Stimulated activated memory B cell treated with anti-CD40 and anti-IgM and Interleukin-4, amounts not matched to agents 10 μg/mL and 1 μg/mL and 100 μg/mL, for 72 hours (primary cell): Measurements from ENCODE around the gene HLA-G.

ENCODE experiments used
- ATAC-seq: fragments of 150-1000 bp; cut with Tn5 transposase; 2 replicates; pipeline ENCODE4 v1.10.0; 2021
- H3K27ac Mint-ChIP-seq: one replicate; pipeline ENCODE4 v1.8.0; 2022; ENCODE audit warnings: mild to moderate bottlenecking, mixed read lengths
- H3K27me3 Mint-ChIP-seq: one replicate; pipeline ENCODE4 v1.8.0; 2022; ENCODE audit warnings: mixed read lengths
- H3K36me3 Mint-ChIP-seq: one replicate; pipeline ENCODE4 v1.8.0; 2022; ENCODE audit warnings: mixed read lengths
- H3K4me1 Mint-ChIP-seq: one replicate; pipeline ENCODE4 v1.8.0; 2022; ENCODE audit warnings: mixed read lengths
- H3K4me3 Mint-ChIP-seq: one replicate; pipeline ENCODE4 v1.8.0; 2022; ENCODE audit warnings: mild to moderate bottlenecking, moderate library complexity, mixed read lengths
- H3K9me3 Mint-ChIP-seq: one replicate; pipeline ENCODE4 v1.8.0; 2022; ENCODE audit warnings: mixed read lengths

Gene HLA-G

DNA sequence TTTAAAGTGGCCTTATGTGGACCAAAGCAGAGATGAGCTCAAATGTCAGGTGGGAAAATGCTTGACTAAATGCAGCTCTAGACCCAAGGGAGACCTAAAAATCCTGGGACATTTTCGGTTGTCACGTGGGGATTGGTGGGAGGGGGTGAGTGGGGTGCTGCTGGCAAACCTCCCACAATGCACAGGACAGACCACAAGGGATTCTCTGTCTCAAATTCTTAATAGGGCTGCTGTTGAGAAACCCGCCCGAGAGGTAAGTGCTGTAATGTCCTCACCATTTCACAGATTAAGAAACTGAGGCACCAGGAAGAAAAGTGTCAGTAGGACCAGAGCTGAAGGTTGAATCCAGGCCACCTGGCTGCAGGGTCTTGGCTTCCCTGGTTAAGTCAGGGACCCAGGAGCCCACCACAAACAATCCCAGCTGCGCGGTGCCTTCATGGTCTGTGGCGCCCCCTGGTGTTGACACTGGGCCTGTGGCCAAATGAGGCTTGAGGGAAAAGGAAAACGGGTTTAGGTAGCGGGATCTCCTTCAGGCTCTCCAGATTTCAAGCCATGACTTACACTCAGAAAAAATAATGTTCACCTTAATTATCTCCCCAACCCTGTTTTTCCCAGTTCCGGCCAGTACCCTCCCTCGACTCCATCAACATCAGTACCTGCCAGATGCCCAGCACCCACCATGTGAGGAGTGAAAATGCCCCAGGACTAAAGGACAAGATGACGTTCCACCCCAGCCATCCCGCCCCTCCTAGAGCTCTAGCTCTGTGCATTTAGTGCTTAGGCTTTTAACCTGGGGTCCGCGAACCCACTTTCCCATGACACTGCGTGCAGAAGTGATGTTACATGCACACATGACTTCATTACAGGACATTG lies 7.2 kb downstream of the HLA-G start:
- Mint-ChIP-seq H3K4me3 (no peak overlapping the region), H3K9me3 (no peaks in the 10 kb centered on the region), H3K36me3 (no peaks in the 10 kb centered on the region), H3K27ac (no peak overlapping the region), H3K27me3 (peaks cover 72% of the 10 kb centered on the region), H3K4me1 (no peaks in the 10 kb centered on the region)
- no peak for ATAC-seq

DNA sequence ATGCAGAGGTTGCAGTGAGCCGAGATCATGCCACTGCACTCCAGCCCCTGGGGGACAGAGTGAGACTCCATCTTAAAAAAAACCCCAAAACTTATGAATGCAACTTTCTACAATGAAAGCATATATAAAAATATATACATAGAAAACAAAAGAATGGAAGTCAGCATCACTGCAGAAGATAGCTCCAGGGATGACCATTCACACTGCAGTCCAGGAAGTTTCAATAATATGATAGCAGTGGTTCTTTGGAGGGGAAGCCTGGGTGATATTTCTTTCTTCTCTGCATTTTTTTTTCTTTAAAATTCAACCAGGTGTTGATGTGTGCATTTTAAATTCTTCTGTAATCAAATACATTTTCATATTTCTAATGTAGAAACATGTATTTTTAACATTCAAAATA lies 12.3 kb downstream of the HLA-G start:
- H3K4me1 Mint-ChIP-seq: no peaks in the 10 kb centered on the region
- peaks cover 38% of the 10 kb centered on the region for H3K27me3 Mint-ChIP-seq
- no peak for ATAC-seq
- peaks cover 11% of the 10 kb centered on the region for H3K9me3 Mint-ChIP-seq
- no peak overlapping the region for H3K27ac Mint-ChIP-seq
- H3K36me3 Mint-ChIP-seq: no peaks in the 10 kb centered on the region
- no peak overlapping the region for H3K4me3 Mint-ChIP-seq

DNA sequence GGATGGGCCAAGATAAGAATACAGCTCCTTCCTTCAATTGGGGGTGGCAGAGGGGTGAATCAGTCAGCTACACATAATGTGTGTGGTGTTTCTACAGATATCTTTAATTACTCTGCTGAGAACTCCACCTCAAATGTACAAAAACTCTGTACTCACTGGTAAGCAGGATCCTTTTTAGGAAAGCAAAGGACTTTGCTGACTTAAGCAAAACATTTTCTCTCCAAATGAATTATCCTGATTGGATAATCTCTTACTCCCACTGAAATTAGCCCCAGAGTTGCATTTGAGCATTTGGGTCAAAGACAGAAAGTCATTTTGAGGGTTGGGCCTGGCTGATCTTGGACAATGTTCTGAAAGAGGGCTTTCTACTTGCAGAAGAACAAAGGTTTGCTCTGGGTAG lies 13.4 kb downstream of the HLA-G start:
- Mint-ChIP-seq H3K27me3 (peaks cover 42% of the 10 kb centered on the region), H3K4me3 (no peak overlapping the region), H3K9me3 (peaks cover 14% of the 10 kb centered on the region), H3K4me1 (no peaks in the 10 kb centered on the region), H3K27ac (no peak overlapping the region), H3K36me3 (no peaks in the 10 kb centered on the region)
- no peak for ATAC-seq

DNA sequence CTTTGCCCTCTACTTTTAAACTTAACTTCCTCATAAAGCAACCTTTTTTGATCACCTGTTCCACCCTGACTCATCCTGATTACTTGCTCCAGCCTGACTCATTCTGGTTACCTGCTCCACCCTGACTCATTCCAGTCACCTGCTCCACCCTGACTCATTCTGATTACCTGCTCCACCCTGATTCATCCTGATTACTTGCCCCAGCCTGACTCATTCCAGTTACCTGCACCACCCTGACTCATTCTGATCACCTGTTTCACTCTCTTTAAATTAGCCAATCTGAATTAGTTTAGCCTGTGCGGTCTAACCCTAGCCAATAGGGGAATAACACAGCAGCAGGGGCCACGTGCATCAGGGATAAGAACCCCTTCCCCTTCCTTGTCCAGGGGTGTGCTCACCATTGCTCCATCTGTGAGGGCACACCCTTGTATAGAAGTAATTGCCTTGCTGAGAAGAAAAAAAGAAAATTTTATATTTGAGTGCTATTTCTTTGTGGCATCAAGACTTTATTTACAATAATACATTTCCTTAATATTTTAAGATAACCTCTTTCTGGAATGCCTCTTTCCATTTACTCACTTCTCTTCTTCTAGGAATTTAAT lies 17.9 kb downstream of the HLA-G start:
- H3K27ac Mint-ChIP-seq: no peak overlapping the region
- no peaks in the 10 kb centered on the region for H3K36me3 Mint-ChIP-seq

DNA sequence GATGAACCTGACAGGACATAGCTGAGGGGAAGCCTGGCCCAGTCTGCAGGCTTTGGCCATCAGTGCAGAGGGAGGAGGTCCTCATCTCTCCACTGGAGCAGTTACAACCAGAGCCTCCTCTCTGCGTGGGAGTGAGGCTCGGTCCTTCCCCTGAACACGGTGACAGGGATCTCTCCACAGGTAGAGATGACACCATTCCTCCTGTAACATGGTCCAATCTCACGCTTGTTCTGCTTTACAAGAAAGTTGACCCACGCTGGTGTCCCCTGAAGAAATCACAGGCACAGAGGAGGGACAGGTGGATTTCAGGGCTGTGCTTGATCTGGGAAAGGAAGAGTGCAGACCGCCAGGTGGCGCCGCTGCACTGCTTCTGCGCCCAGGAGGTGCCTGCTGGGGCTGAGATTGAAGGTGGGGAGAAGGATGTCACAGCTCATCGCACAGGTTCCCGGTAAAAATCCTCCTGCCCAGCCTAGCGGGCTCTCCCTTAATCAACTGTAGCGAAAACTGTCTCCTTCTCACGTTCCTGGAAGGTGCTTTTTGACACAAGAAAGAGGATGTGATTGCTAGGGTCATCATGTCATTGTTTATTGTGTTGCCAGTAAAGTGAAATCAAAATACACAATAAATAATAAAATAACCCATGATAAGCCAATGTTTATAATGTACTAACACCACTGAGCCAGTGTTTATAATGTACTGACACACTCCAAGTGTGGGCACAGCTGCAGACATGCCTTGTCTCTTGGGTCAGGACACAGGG lies 20.4 kb downstream of the HLA-G start:
- Mint-ChIP-seq H3K36me3 (no peaks in the 10 kb centered on the region), H3K27me3 (peaks cover 73% of the 10 kb centered on the region), H3K9me3 (peaks cover 3% of the 10 kb centered on the region), H3K4me3 (no peak overlapping the region), H3K27ac (no peak overlapping the region), H3K4me1 (peaks cover 18% of the 10 kb centered on the region)
- ATAC-seq: peak; percentile 87

More for the DNA sequence above, 17.9 kb downstream of the HLA-G start:
- no peak overlapping the region for H3K4me3 Mint-ChIP-seq
- no peak for ATAC-seq
- H3K4me1 Mint-ChIP-seq: peaks cover 18% of the 10 kb centered on the region
- peaks cover 14% of the 10 kb centered on the region for H3K9me3 Mint-ChIP-seq
- peaks cover 56% of the 10 kb centered on the region for H3K27me3 Mint-ChIP-seq

DNA sequence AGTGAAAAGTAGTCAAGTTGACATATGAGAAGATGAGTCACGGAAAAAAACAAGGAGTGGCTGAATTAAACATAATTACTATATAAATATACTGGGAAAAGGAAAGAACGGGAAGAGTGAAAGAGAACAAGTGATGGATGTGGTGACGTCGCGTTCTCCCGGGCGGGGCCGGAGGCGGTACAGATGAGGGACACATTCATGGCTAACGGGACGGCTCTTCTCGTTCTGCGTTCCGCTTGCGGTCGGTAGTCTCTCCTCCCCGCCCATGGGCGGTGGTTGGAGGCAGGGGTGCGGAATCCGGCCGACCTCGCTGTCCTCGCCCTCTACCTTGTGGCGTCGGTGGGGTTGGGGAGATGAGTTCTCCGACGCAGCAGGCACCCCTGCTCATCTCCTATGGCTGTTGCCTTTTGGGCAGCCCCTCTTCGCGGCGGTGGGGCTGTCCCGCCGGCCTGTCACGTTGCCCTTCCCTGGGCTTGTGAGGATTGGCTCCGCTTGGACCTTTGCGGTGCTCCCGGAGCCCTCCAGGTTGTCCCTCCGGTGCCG lies 22.5 kb downstream of the HLA-G start:
- ATAC-seq: peak; percentile 52
- H3K4me3 Mint-ChIP-seq: peak overlapping the region; percentile 73
- H3K27ac Mint-ChIP-seq: no peak overlapping the region
- H3K36me3 Mint-ChIP-seq: no peaks in the 10 kb centered on the region
- H3K9me3 Mint-ChIP-seq: peaks cover 3% of the 10 kb centered on the region
- peaks cover 84% of the 10 kb centered on the region for H3K27me3 Mint-ChIP-seq
- H3K4me1 Mint-ChIP-seq: peaks cover 18% of the 10 kb centered on the region

DNA sequence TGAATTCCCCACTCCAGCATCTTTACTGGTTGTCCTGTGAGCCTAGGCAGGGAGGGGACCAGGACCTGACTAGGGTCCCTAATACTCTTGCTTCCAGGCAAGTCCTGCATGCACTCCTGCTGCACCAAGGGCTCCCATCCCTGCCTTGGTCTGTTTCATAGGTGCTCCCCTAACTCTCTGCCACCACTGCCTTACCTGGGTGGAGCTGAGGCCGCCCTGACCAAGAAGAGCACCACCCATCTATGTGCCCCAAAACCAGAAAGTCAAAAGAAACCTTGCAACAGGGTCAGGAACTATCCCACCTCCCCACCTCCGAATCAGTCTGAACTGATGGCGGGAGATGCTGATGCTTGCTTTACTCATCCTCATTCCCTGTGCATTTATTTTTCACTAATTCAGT lies 23.6 kb downstream of the HLA-G start:
- no peak overlapping the region for H3K27ac Mint-ChIP-seq
- ATAC-seq: no peak
- no peaks in the 10 kb centered on the region for H3K9me3 Mint-ChIP-seq
- peaks cover 18% of the 10 kb centered on the region for H3K4me1 Mint-ChIP-seq
- H3K4me3 Mint-ChIP-seq: no peak overlapping the region
- no peaks in the 10 kb centered on the region for H3K36me3 Mint-ChIP-seq
- H3K27me3 Mint-ChIP-seq: peaks cover 83% of the 10 kb centered on the region

DNA sequence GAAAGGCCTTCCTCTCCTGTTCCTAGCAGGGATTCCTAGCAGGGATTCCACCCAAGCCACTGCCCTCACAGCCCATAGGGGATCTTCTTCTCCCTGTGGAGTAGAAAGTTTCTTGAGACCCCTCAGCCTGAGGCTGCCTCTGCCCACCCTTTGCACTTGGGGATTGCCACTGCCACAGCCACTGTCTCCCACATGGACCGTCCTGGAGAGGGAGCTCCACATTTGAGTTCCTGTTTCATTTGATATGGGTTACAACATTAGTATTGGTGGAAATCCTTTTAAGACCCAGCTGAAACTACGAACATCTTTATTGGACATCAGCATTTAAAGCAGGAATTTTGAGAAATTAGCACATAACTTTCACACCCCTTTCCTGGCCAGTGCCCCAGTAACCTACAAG lies 25.6 kb downstream of the HLA-G start:
- no peaks in the 10 kb centered on the region for H3K36me3 Mint-ChIP-seq
- no peak for ATAC-seq
- peaks cover 75% of the 10 kb centered on the region for H3K27me3 Mint-ChIP-seq
- peaks cover 13% of the 10 kb centered on the region for H3K4me1 Mint-ChIP-seq
- H3K9me3 Mint-ChIP-seq: no peaks in the 10 kb centered on the region
- H3K27ac Mint-ChIP-seq: no peak overlapping the region
- no peak overlapping the region for H3K4me3 Mint-ChIP-seq

DNA sequence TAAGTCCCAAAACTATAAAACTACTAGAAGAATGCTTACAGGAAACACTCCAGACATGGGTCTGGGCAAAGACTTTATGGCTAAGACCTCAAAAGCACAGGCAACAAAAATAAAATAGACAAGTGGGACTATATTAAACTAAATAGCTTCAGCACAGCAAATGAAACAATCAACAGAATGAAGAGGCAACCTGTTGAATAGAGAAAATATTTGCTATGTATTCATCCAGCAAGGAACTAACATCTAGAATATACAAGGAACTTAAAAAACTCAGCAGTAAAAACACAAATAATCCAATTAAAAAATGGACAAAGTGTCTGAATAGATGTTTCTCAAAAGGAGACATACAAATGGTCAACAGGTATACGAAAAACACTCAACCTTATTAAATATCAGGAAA lies 30.4 kb downstream of the HLA-G start:
- H3K27me3 Mint-ChIP-seq: peaks cover 60% of the 10 kb centered on the region
- ATAC-seq: no peak
- no peak overlapping the region for H3K4me3 Mint-ChIP-seq
- no peaks in the 10 kb centered on the region for H3K36me3 Mint-ChIP-seq
- H3K9me3 Mint-ChIP-seq: no peaks in the 10 kb centered on the region
- no peak overlapping the region for H3K27ac Mint-ChIP-seq
- no peaks in the 10 kb centered on the region for H3K4me1 Mint-ChIP-seq

DNA sequence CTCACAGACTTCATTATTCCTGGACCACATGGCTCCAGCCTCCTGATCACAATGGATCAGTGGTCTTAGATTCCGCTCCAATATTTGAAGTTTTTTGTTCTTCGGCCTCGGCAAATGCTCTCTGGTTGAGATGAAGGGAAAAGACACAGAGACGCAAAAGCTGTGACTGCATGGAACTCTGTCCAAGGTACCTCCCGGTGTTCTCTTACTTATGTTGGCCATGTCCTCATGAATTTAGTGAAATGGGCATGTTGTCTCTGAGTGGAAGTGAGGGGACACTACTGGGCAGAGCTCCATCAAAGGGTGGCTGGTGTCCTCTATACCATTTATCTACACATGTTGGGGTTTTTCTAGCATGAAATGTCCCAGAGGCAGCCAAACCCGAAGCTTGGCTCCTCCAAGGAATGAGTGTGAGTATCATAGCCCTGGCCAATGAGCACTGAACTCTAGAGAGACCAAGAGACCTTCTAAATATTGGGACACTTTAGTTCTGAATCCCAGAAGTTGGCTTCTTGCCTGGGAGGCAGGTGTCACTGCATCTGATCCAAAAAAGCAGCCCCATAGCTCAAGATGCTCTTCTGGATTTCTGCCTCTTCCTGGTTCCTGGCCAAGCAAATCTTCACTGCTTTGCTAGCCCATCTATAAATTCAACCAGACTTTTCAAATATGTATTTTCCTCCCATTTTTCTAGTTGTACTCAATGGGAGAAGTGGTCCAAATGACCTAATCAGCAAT lies 34.1 kb downstream of the HLA-G start:
- Mint-ChIP-seq H3K27me3 (peaks cover 59% of the 10 kb centered on the region), H3K36me3 (no peaks in the 10 kb centered on the region), H3K4me3 (no peak overlapping the region), H3K9me3 (no peaks in the 10 kb centered on the region), H3K4me1 (no peaks in the 10 kb centered on the region), H3K27ac (no peak overlapping the region)
- no peak for ATAC-seq

DNA sequence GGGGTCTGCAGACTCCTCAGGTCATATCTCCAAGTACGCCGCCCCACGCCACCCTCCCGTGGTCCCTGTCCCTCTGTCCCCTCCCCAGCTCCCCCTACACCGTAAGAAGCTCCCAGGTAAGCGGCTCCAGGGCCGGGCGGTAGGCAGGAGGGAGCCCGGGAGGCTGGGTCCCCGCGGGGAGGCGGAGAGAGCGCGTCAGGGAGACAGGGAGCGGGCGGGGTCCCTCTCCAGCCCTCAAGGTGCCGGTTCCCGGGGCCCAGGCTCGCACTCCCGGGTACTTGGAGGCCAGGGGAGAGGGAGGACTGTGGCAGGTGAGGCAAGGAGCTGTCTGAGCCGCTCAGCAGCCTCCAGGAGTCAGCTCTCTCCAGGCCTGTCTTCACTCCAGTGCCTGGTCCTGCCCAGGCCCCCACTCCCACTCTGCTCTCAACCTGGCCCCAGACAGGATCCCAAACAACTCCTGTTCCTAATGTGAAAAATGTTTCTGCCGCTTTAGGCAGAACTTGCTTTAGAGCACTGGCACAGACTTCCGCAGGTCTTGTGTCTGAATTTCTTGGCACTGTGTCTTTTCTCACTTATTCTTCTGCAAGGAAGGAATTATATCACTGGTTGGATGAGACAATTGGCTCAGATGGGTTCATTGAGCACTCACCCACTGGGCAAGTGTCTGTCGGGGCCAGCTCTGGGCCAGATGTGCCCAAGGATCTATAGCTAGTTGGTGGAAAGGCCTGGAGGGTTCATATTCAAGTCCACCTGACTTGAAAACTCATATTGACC lies 36.6 kb downstream of the HLA-G start:
- Mint-ChIP-seq H3K27me3 (peaks cover 68% of the 10 kb centered on the region), H3K27ac (no peak overlapping the region), H3K4me3 (no peak overlapping the region), H3K36me3 (no peaks in the 10 kb centered on the region), H3K9me3 (no peaks in the 10 kb centered on the region), H3K4me1 (no peaks in the 10 kb centered on the region)
- no peak for ATAC-seq

DNA sequence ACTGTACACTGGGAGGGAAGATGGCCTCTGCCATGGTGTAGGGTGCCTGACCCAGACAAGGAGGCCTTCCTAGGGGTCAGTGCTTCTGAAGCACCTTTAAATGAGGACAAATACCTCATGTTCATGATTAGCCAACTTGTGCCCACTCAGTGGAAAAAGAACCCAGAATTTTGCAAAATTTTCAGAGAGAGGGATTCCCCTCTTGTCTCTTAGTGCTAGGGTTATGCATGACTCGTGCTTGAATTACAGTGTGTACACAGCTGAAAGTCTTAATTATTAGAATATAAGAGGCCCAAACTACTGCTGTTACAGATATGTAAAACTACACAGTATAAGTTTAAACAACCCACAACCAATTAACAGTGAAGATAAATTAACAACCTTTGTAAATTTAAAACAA lies 38.0 kb downstream of the HLA-G start:
- H3K27me3 Mint-ChIP-seq: peaks cover 68% of the 10 kb centered on the region
- H3K4me3 Mint-ChIP-seq: no peak overlapping the region
- no peak overlapping the region for H3K27ac Mint-ChIP-seq
- H3K36me3 Mint-ChIP-seq: no peaks in the 10 kb centered on the region
- H3K9me3 Mint-ChIP-seq: no peaks in the 10 kb centered on the region
- no peak for ATAC-seq
- no peaks in the 10 kb centered on the region for H3K4me1 Mint-ChIP-seq

DNA sequence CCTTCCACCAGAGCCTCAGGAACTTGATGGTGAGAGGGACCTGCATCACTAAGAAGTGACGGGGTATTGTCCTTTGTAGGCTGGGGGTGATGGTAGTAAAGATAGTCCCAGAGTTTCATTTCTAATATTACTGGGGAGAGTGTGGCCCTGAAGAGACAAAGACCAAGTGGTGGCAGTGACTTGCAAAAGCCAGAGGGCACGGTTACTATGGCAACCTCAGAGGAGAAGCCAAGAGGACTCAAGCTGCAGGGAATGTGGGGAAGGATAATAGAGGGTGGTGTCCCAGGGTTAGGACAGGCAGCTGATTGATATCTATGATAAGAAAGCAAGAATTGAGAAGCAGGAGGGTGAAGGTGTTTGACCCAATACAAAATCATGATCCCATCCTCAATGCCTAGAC lies 42.5 kb downstream of the HLA-G start:
- H3K27me3 Mint-ChIP-seq: peaks cover 28% of the 10 kb centered on the region
- no peaks in the 10 kb centered on the region for H3K4me1 Mint-ChIP-seq
- no peak overlapping the region for H3K27ac Mint-ChIP-seq
- peaks cover 3% of the 10 kb centered on the region for H3K9me3 Mint-ChIP-seq
- no peak overlapping the region for H3K4me3 Mint-ChIP-seq
- no peak for ATAC-seq
- H3K36me3 Mint-ChIP-seq: peaks cover 7% of the 10 kb centered on the region

DNA sequence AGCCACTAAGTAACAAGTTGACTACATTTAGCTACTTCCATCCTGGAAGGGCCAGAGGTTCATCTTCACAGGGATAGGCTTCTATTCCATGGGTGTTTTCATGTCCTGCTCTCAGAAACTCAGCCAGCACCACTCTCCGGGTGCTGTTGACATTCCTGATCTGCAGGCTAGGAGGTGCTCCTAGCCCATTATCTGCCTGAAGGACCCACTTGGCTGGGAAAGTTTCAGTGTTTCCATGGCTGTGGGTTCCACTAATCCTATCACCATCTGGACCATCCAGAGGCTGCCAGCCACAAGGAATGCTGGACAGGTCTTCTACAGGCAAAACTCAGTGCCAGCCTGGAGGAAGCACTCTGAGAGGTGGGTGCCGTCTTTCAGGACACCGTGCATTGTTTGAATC lies 45.2 kb downstream of the HLA-G start:
- H3K4me1 Mint-ChIP-seq: no peaks in the 10 kb centered on the region
- H3K4me3 Mint-ChIP-seq: no peak overlapping the region
- no peak for ATAC-seq
- H3K36me3 Mint-ChIP-seq: peaks cover 32% of the 10 kb centered on the region
- peaks cover 11% of the 10 kb centered on the region for H3K27me3 Mint-ChIP-seq
- H3K9me3 Mint-ChIP-seq: peaks cover 7% of the 10 kb centered on the region
- H3K27ac Mint-ChIP-seq: no peak overlapping the region
